Astrocyte of the spinal cord (primary cell): ENCODE measurements around the gene PLPP4.

ENCODE experiments used
- DNase-seq: peaks from one replicate; pipeline ENCODE4 v3.0.0; 2011; ENCODE audit warnings: low read depth, low spot score
- H3K4me3 ChIP-seq: 2 replicates; pipeline ENCODE4 v1.5.1; 2011; ENCODE audit warnings: low read depth, mild to moderate bottlenecking, low read length, moderate library complexity
- CTCF ChIP-seq: IDR thresholded peaks from 2 replicates; pipeline ENCODE4 v1.5.1; 2012; ENCODE audit warnings: low read depth, mild to moderate bottlenecking, low read length, inconsistent platforms
- in situ Hi-C: cut with HindIII; loops from 2 replicates; pipeline ENCODE4 v1.10.0; 2017; ENCODE audit warnings: low sequenced_read_pairs

Gene PLPP4

GRCh38 chr10:120456626-120457430, at the start of gene PLPP4:
TSS of gene PLPP4 (plus strand) at chr10:120457227. CDS start at chr10:120457306, 79 bp downstream.
- H3K4me3 ChIP-seq, result peak within 1 kb of the TSS; percentile 81
- in situ Hi-C loops, result no loop called here
- TF ChIP-seq CTCF, result no peak
- DNase-seq, result peak; percentile 58

DNA sequence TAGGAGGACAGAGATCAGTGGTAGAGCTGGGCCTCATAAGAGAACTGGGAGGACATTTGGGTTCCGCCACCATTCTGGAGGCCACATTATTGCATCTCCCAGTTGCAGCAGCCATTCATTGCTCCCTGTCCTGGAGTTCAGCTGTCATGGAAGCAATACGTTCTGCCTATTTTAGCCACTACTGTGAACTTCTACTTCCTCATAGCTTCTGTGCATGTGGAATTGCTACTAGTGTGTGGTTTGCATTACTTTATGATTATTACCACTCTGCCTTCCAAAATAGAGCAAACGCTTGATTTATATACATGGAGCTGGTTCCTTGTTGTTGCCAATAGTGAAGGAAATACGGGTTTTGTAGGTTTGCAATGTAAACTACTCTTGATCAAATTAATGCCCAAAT, 47.2 kb upstream of the PLPP4 start:
- no peak overlapping the region for H3K4me3 ChIP-seq
- in situ Hi-C loops, result no loop called here
- TF ChIP-seq CTCF, result no peak
- DNase-seq, result no peak

DNA sequence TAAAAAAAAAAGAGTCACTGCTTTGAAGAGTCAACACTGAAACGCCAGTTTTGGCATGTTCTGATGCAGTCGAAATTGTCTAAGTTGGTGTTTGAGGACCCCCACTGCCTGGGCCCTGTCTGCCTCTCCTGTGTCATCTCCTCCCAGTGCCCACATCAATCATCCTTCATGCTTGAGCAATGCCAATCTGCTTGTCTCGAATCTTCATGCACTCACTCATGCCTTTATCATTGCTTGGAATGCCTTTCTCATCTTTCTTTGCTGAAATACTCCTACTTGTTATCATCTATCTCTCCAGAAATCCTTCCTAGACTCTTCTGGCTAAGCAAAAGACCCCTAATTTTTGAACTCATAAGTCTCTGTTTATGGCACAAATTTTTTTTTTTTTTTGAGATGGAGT, 42.1 kb upstream of the PLPP4 start:
- in situ Hi-C loops, result no loop called here
- TF ChIP-seq CTCF, result no peak
- H3K4me3 ChIP-seq, result no peak overlapping the region
- no peak for DNase-seq

GRCh38 chr10:120415709-120416330, 41.2 kb upstream of the PLPP4 start:
- in situ Hi-C loops, result no loop called here
- no peak for TF ChIP-seq CTCF
- H3K4me3 ChIP-seq, result no peak overlapping the region
- DNase-seq, result peak; percentile 96

DNA sequence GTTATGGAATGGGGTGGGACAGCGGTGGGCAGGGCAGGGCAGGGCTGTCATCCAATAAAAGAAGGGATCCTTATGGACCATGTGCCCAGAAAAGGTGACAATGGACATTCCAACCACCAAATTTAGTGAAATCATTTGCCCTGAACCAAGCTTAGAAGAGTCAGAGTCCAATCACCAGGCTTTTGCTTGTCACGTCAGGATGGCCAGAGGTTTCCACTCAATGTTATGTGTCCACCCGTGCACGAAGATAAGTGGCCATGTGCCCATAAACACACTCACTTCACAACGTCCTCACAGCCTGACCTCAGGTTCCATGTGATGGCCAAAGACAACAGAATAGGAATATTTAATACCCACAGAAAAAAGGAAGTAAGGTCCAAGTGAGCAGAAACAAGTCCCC, 36.6 kb upstream of the PLPP4 start:
- TF ChIP-seq CTCF, result no peak
- no peak overlapping the region for H3K4me3 ChIP-seq
- DNase-seq, result peak; percentile 63
- in situ Hi-C loops, result no loop called here

DNA sequence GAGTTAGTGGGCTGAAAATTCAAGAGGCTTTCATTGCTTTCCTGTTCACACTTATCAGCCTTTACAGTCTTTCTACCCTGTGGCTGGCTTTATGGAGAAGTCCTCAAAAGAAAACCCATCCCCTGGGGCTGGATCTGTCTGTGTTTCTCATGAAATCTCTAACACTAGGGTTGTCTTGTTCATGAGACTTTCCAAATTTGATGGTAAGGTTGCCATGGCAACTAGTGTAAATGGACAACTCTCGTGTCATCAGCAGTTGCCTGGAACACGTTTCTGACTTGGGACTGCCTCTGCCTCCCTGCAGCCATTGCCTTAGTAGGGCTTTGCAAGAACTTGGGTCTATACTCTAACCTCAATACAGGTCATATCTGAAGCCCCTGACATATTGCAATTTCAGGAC, 35.8 kb upstream of the PLPP4 start:
- no peak for TF ChIP-seq CTCF
- H3K4me3 ChIP-seq, result no peak overlapping the region
- in situ Hi-C loops, result no loop called here
- peak; percentile 37 for DNase-seq
